ENCODE measurements around the gene GGA1.

Gene GGA1

GRCh38 chr22:37608477-37609239 lies at the start of gene GGA1:
GGA1 (plus strand) TSS chr22:37608834; CDS start chr22:37608861, 27 bp downstream.
- DNase-seq: peak; percentile 59

- no peak for DNase-seq
Measured at GRCh38 chr22:37559521-37559900, 49.1 kb upstream of the GGA1 start.

GRCh38 chr22:37559901-37560607 lies 48.6 kb upstream of the GGA1 start, which contains the start of gene CDC42EP1:
CDC42EP1 (plus strand) TSS chr22:37560480; CDS start chr22:37566350, 5,870 bp downstream.
- DNase-seq: no peak

GRCh38 chr22:37560608-37561211 lies 47.9 kb upstream of the GGA1 start:
- DNase-seq: no peak

GRCh38 chr22:37561212-37562048 lies 47.2 kb upstream of the GGA1 start:
- DNase-seq: peak; percentile 14

- no peak for DNase-seq
Measured at GRCh38 chr22:37562049-37562875, 46.4 kb upstream of the GGA1 start.

- no peak for DNase-seq
Measured at GRCh38 chr22:37563153-37564081, 45.2 kb upstream of the GGA1 start.

- DNase-seq: no peak
Measured at GRCh38 chr22:37564111-37564711, 44.4 kb upstream of the GGA1 start.

- no peak for DNase-seq
Measured at GRCh38 chr22:37565830-37566229, 42.8 kb upstream of the GGA1 start.

GRCh38 chr22:37566329-37566837 lies 42.3 kb upstream of the GGA1 start:
- DNase-seq: no peak

- peak; percentile 21 for DNase-seq
Measured at GRCh38 chr22:37566903-37567798, 41.5 kb upstream of the GGA1 start.

- DNase-seq: no peak
Measured at GRCh38 chr22:37568012-37568411, 40.6 kb upstream of the GGA1 start.

- no peak for DNase-seq
Measured at GRCh38 chr22:37568448-37569008, 40.1 kb upstream of the GGA1 start.

- no peak for DNase-seq
Measured at GRCh38 chr22:37569009-37569920, 39.4 kb upstream of the GGA1 start.

- no peak for DNase-seq
Measured at GRCh38 chr22:37569921-37570660, 38.5 kb upstream of the GGA1 start.

GRCh38 chr22:37570661-37570976 lies 38.0 kb upstream of the GGA1 start:
- no peak for DNase-seq

All from DMS79 treated with DMSO at 0.1 percent for 48 hours (cell line).